ENCODE results near the gene P3H2. TPM values are rescaled to one million over a fixed set of nuclear protein-coding genes. Genes with fewer than 3 reads are reported as not detected.

Gene P3H2
- total RNA-seq, 4 donors from 2014 or later: 15.6 to 41.5 (median 27.1) TPM

GRCh38 chr3:189921770-189922169 is 198.9 kb downstream of the P3H2 start:
- intact Hi-C loops (cut with DNase I): no loop called here
- Histone ChIP-seq H3K4me3 (no peak overlapping the region), H3K27me3 (no peaks in the 10 kb centered on the region), H3K36me3 (no peaks in the 10 kb centered on the region), H3K4me1 (no peaks in the 10 kb centered on the region), H3K9me3 (no peaks in the 10 kb centered on the region), H3K27ac (replicated peaks in 1 of 4) (no peak overlapping the region)
- DNase-seq (ENCODE audit: extremely low spot score): no peak
- no peak for TF ChIP-seq CTCF (IDR thresholded peaks at IDR 0.05)
- TF ChIP-seq POLR2AphosphoS5 (IDR thresholded peaks at IDR 0.05): no peak
- no peak for TF ChIP-seq POLR2A (IDR thresholded peaks at IDR 0.05; ENCODE audit: low read depth)
- no peak for TF ChIP-seq EP300 (IDR thresholded peaks at IDR 0.05)

GRCh38 chr3:189914799-189915198 is 205.9 kb downstream of the P3H2 start:
- no peak overlapping the region for H3K4me3 ChIP-seq
- intact Hi-C loops (cut with DNase I): no loop called here
- H3K9me3 ChIP-seq: no peaks in the 10 kb centered on the region
- TF ChIP-seq POLR2AphosphoS5 (IDR thresholded peaks at IDR 0.05): no peak
- TF ChIP-seq POLR2A (IDR thresholded peaks at IDR 0.05; ENCODE audit: low read depth): no peak
- TF ChIP-seq CTCF (IDR thresholded peaks at IDR 0.05): no peak
- TF ChIP-seq EP300 (IDR thresholded peaks at IDR 0.05): no peak
- no peak for DNase-seq (ENCODE audit: extremely low spot score)
- no peaks in the 10 kb centered on the region for H3K27me3 ChIP-seq
- no peak overlapping the region for H3K27ac ChIP-seq (replicated peaks in 1 of 4)
- H3K4me1 ChIP-seq: no peaks in the 10 kb centered on the region
- no peaks in the 10 kb centered on the region for H3K36me3 ChIP-seq
- WGBS: 72% methylated on average over 3 of the region's 3 CpGs

- H3K4me3 ChIP-seq: no peak overlapping the region
- DNase-seq (ENCODE audit: extremely low spot score): no peak
- WGBS: 58% methylated on average over 1 of the region's 1 CpG
- intact Hi-C loops (cut with DNase I): no loop called here
- H3K27me3 ChIP-seq: no peaks in the 10 kb centered on the region
- no peaks in the 10 kb centered on the region for H3K9me3 ChIP-seq
- TF ChIP-seq EP300 (IDR thresholded peaks at IDR 0.05): no peak
- no peak for TF ChIP-seq POLR2A (IDR thresholded peaks at IDR 0.05; ENCODE audit: low read depth)
- TF ChIP-seq CTCF (IDR thresholded peaks at IDR 0.05): no peak
- TF ChIP-seq POLR2AphosphoS5 (IDR thresholded peaks at IDR 0.05): no peak
- H3K36me3 ChIP-seq: no peaks in the 10 kb centered on the region
- H3K4me1 ChIP-seq: no peaks in the 10 kb centered on the region
- H3K27ac ChIP-seq (replicated peaks in 1 of 4): no peak overlapping the region
Measured at GRCh38 chr3:189911001-189911400, 209.7 kb downstream of the P3H2 start.

- no peaks in the 10 kb centered on the region for H3K36me3 ChIP-seq
- no peak overlapping the region for H3K27ac ChIP-seq (replicated peaks in 1 of 4)
- no peak for TF ChIP-seq POLR2A (IDR thresholded peaks at IDR 0.05; ENCODE audit: low read depth)
- no peak overlapping the region for H3K4me3 ChIP-seq
- WGBS: 90% methylated on average over 2 of the region's 2 CpGs
- DNase-seq (ENCODE audit: extremely low spot score): no peak
- H3K9me3 ChIP-seq: no peaks in the 10 kb centered on the region
- intact Hi-C loops (cut with DNase I): no loop called here
- H3K4me1 ChIP-seq: no peaks in the 10 kb centered on the region
- H3K27me3 ChIP-seq: no peaks in the 10 kb centered on the region
Measured at GRCh38 chr3:189909573-189909972, 211.1 kb downstream of the P3H2 start.

- intact Hi-C loops (cut with DNase I): no loop called here
- no peaks in the 10 kb centered on the region for H3K27me3 ChIP-seq
- no peaks in the 10 kb centered on the region for H3K4me1 ChIP-seq
- TF ChIP-seq EP300 (IDR thresholded peaks at IDR 0.05) (no peak), POLR2AphosphoS5 (IDR thresholded peaks at IDR 0.05) (no peak), CTCF (IDR thresholded peaks at IDR 0.05) (no peak), POLR2A (IDR thresholded peaks at IDR 0.05; ENCODE audit: low read depth) (no peak)
- H3K4me3 ChIP-seq: no peak overlapping the region
- DNase-seq (ENCODE audit: extremely low spot score): no peak
- no peak overlapping the region for H3K27ac ChIP-seq (replicated peaks in 1 of 4)
- WGBS: 77% methylated on average over 3 of the region's 3 CpGs
- no peaks in the 10 kb centered on the region for H3K9me3 ChIP-seq
- no peaks in the 10 kb centered on the region for H3K36me3 ChIP-seq
Measured at GRCh38 chr3:189909139-189909538, 211.6 kb downstream of the P3H2 start.
